Fibroblast of villous mesenchyme (primary cell): ENCODE measurements around the gene DNTTIP2. TPM values are rescaled to one million over a fixed set of nuclear protein-coding genes. Genes with fewer than 3 reads are reported as not detected.
A peak's percentile ranks its signal among the peaks of the same experiment; 100 is the strongest.

Source experiments
- DNase-seq: peaks from one replicate; pipeline ENCODE4 v3.0.0-alpha.2; 2010; ENCODE audit warnings: low read depth
- H3K4me3 ChIP-seq: 2 replicates; pipeline ENCODE4 v1.5.1; 2011; ENCODE audit warnings: low read depth, mild to moderate bottlenecking, low read length
- CTCF ChIP-seq: IDR thresholded peaks from 2 replicates; pipeline ENCODE4 v1.5.1; 2012; ENCODE audit warnings: low read depth, mild to moderate bottlenecking, low read length; ENCODE audit not compliant: insufficient read depth
- small RNA-seq: library from RNA; depleted of rRNA; stranded (forward); fragments of <200 nt; gene quantifications from one replicate; pipeline ENCODE3, GENCODE V24; 2012
- total RNA-seq: library from RNA; depleted of rRNA; stranded (reverse); fragments of >200 nt; gene quantifications from 2 replicates; pipeline ENCODE4 v1.2.3, GENCODE V29; 2012

The DNTTIP2 gene
- total RNA-seq, 1 donor, result 31.5 TPM

GRCh38 chr1:93821423-93822144 lies 57.4 kb downstream of the DNTTIP2 start:
- no peak overlapping the region for H3K4me3 ChIP-seq
- DNase-seq, result no peak
- TF ChIP-seq CTCF, result no peak

- DNase-seq, result no peak
- no peak for TF ChIP-seq CTCF
- H3K4me3 ChIP-seq, result no peak overlapping the region
These were observed 58.2 kb downstream of the DNTTIP2 start for GRCh38 chr1:93820554-93821422.

DNA sequence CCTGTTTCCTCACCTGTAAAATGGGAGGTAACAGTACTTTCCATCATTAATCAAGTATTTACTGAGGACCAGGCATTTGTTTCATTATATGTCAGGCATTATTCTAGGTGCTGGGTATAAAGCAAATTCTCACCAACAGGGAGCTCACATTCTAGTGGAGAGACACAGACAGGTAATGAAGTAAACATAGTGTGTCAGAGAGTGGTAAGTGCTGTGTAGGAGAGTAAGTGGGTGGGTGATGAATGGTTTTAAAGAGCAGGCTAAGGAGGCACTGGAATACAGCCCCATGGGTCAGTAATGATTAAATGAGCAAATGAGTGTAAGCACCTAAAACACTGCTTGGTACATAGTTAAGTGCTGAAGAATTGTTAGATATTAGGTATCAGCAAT lies 60.4 kb downstream of the DNTTIP2 start:
- no peak for TF ChIP-seq CTCF

DNA sequence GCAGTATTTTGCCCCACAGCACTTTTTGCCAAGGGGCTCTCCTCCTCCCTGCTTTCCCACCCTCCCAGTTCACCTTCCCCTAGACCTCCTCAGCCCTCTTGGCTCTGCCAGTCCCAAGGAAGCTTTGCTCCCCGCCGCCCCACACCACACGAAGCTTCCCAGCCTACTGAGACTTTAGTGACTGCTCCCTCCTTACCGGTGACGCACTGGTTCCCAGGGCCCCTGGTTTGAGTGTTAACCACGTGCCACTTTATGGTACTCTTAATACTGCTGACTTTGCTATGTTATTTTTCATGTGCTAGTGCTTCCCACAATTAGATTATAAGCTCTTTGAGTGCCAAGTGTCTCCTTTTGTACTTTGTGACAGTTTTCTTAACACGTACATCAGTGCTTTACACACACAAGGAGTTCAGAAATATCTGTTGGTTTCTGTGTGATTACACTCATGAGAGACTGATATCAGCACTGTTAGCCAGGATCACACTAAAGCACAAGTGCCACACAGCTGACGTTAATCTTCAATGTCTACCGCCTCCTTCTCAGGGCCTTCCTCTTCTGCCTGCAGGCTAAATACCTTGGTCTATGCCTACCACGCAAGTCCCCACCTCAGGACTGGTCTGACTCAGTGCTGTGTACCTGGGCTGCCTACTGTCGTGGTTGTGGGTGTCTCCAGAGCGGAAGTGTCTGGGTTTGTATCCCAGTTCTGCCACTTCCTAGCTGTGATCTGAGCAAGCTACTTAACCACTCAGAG lies 61.0 kb downstream of the DNTTIP2 start:
- no peak for TF ChIP-seq CTCF
- no peak for DNase-seq
- no peak overlapping the region for H3K4me3 ChIP-seq

More for the DNA sequence above, 60.4 kb downstream of the DNTTIP2 start:
- no peak for DNase-seq
- H3K4me3 ChIP-seq, result no peak overlapping the region

DNA sequence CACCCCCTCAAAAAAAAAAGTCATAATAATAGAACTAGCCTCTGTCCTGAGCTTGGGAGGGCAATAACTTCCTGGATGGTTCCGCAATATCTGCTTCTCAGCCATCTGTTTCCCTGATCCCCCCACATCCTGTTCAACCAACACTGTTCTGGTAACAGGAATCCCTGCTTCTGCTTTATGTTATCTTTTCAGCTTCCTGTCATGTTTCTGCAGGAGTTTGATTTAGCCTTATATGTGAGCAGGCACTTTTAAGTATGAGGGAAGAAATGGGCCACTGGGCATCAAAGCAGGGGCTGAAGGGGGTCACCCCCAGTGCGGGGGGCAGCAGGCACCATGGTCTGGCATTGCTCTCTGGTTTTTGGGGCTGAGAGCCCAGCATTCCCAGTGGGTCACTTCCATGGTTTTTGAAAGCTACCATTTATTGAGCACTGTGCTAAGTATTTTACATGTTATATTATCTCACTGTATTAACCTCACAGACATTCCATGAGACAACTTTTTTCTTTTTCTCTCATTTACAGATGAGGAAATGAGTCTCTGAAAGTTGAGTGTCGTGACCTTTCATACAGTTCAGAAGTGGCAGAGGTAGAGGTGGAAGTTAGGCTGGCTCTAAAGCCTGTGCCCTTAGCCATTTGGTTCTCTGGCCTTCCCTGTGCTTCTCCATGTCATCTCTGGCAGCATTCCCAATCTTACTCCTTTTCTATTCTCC lies 61.9 kb downstream of the DNTTIP2 start:
- peak; percentile 96 for DNase-seq
- TF ChIP-seq CTCF, result no peak
- no peak overlapping the region for H3K4me3 ChIP-seq

Small RNA genes within 50 kb of the gene (small RNA-seq; reads per million reads assigned to genes)
- gene AL117351.2, result not detected
- gene MIR760, result not detected

Other genes starting within 250 kb of the DNTTIP2 start
- gene BCAR3, start 197.4 kb downstream of the DNTTIP2 start, total RNA-seq, result 32.0 and 36.4 TPM in 2 replicates
- gene GCLM, start 30.2 kb upstream of the DNTTIP2 start, total RNA-seq, result 13.5 and 34.1 TPM in 2 replicates
- 0.43 and 0.64 TPM in 2 replicates for gene ABCA4, start 241.9 kb upstream of the DNTTIP2 start, total RNA-seq